Stimulated activated CD8-positive, alpha-beta memory T cell treated with anti-CD3 and anti-CD28 coated beads, Interleukin-12 subunit alpha, Interleukin-12 subunit beta, amount 100 ng/mL, for 4 hours (primary cell): Measurements from ENCODE around the gene NOB1.
"Not testable (repeated sequence)": the region's sequence is repeated elsewhere in the genome, so short reads cannot be mapped to it uniquely, and the experiment has no call there.

Experiments used
- DNase-seq: peaks from one replicate; pipeline ENCODE4 v3.0.0-alpha.2; 2020; ENCODE audit warnings: low read depth

The NOB1 gene

DNA sequence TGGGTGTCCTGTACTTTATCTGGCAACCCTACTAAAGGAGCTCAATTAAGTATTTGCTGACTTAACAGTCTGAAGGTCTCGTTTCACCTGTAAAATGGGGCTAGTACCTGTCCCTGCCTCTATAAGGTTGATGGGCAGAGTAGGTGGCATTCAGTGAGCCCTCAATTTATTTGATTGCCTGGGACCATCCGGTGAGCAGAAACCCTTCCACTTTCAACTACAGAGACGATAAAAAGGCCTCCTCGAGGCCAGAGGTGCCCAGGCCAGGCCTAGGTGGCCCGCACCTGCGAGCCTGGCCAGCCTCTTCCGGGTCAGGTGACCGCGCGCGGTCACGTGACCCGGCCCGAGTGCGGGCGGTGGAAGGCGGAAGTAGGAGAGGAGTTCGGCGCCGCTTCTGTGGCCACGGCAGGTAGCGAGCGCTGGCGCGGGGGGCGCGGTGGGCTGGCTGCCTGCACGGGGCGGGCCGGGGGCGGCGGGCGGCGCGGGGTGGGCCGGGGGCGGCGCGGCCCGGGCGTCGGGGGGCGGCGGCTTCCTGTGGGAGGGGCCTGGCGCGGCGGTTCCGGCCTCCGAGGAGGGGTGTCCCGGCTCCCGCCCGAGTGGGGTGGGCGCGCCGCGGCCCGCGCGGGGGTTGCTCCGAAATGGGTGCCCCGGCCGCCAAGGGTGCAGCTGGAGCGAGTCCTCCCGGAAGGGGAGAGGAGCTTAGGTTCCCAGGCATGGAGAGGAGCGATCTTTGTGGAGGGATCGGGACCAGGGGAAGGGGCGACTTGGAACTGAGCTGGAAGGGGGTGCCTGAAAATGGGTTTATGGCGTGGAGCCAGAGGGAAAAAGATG is 7.5 kb upstream of the NOB1 start, which contains the start of gene WWP2:
TSS of gene WWP2 (plus strand) at position 350 of the 831 bp plus-strand sequence. CDS start 24,679 bp downstream, outside the sequence.
- peak; percentile 72 for DNase-seq

DNA sequence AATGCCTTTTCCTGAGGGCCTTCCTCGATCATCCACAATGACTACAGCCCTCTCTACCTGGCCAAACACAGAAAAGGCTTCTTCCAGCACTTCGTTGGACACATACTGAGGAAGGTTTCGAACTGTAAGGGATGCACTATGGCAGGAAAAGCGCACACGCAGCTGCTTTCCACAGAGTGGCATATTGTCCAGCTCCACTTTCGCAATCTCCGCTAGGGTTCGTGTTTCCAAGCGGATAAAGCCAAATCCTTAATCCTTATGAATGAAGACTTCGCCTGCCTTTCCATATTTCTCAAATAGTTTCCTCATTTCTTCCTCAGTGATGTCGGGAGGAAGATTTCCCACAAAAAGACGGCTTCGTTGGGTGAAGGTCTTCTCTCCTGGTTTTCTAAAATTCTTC is 2.6 kb upstream of the NOB1 start:
- not testable (repeated sequence) for DNase-seq

DNA sequence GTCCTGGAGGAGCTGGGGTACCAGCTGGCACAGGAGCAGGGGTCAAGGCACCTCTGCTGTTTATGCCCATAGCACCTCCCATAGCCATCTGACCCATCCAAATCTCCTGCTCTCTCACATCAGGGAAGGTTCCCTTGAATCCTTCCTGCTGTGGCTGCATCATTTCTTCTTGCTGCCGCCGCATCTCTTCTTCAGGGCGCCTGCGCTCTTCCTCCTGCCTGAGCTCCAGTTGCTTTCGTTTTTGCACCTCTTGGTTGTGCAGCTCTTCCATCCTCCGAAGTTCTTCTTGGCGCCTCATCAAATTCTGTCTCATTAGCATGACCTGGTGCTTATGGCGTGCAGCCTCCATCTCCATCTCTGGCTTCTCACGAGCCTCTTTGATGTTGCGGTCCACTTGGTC is 2.0 kb upstream of the NOB1 start:
- no peak for DNase-seq

DNA sequence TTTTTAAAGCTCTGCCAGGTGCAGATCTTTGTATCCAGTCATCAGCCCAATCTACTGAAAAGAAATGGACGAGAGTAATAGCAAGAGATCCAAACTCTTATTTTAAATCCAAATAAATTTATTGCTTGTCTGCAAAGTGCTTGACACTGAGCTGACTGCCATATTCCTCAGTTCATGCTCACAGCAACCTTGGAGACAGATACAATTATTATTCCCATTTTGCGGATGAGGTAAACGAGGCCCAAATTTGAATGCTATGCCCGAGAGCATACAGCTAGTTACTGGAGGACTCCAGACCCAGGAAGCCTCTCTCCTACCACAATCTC is 620 bp downstream of the NOB1 start:
- DNase-seq: no peak

DNA sequence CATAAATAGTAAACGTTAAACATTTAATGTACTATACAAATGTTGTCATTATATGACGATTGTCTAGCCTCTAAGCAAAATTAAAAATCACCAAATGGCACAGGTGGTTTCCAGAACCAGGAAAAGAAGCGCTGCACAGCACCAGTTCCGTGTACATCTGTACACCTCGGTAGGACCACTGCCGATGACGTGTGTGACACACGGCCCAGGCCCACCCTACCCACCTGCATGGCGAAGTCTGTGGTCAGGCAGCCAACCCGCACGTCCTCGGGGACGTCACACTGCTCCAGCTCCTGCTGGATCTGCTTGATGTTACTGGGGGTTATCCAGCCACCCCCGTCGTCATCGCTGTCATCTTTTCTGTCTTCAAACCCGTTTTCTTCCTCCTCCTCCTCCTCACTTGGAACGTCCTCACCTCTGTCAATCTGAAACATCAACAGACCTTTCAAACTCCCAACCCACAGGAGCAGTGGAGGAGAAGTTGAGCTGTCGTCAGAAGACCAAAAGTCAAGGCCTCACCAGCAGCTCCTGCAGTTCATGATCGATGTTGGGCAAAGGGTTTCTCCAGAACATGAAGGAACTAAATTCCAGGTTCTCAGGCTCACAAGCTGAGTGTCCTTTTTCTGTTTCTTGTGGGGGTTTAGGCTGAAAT is 5.9 kb downstream of the NOB1 start:
- no peak for DNase-seq

DNA sequence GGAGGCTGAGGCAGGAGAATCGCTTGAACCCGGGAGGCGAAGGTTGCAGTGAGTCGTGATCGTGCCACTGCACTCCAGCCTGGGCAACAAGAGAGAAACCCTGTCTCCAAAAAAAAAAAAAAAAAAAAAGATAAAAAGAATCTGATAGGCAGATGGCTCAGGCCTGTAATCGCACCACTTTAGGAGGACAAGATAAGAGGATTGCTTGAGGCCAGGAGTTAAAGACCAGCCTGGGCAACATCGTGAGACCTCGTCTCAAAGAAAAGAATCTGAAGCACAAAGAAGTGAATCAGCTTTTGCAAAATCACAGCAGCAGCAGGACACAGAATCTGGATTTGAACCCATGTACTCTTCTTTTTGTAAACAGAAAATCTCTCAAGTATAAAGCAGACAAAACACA is 7.6 kb downstream of the NOB1 start:
- no peak for DNase-seq

DNA sequence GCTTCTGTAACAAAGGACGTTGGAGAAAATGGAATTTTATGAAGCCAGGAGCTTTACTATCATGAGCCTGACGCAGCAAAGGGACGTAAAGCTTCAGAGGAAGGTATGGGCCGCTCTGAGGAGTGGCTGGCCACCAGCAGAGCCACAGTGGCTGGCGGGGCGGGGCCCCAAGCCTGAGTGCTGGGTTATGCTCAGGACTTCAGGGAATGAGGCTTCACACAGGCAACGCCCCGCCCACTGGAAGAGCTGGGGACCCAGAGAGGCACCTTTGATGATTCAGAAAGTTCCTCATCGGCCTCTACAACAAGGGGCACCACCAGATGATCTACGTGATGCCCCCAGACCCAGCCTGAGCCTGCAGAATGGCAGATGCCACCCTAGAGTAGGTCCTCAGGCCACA is 8.8 kb downstream of the NOB1 start:
- no peak for DNase-seq

DNA sequence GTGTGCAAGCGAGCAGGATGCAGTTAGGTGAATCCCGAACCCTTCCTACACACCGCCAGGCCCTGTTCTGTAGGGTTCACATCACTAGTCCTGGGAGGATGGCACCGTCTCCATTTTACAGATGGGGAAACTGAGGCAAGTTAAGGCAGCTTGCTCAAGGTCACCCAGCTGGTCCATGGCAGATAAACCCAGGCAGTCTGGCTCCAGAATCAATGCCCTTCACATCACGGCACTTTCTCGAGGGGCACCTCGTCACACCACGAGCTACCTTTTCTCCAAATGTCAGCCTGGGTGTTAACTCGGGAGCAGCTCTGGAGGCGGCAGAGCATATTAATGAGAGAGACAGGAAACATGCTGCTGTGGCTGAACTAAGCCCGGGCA is 9.5 kb downstream of the NOB1 start:
- DNase-seq: no peak

DNA sequence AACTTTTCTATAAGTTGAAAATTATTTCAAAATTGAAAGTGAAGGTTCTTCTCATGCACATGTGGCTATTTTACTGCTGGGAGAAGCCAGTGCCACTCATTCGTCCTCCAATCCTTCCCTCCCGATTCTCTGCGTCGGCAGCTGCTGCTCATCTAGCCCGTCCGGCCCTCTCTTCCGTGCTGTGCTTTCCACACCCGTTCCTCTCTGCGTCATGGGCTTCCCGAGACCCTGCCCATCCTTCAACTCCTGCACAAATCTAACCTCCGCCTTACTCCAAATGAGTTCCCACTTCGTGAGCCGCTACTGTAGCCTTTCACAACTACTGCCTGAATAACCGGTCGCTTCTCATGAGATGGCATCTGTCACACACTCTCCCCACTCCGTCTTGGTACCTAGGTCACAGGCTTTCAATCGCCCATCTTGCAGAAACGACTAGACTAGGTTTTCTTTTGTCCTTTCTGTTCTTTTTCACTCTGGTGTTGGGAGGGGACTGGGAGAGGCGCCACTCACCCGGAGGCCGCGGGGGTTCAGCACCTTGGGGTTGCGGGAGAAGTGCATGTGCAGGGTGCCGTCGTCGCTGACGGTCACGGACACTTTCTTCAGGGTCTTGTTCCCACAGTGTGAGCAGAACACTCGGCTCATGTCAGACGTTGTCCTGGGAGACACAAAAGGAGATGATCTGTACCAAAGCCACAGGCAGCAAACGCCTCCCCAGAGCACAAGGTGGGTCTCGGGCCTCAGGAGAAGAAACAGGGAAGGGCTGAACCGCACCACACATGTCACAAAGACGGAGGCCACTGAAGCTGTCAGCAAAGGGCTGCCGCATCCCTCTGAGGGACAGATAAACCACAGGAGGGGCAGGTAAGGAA is 10.1 kb downstream of the NOB1 start:
- no peak for DNase-seq

DNA sequence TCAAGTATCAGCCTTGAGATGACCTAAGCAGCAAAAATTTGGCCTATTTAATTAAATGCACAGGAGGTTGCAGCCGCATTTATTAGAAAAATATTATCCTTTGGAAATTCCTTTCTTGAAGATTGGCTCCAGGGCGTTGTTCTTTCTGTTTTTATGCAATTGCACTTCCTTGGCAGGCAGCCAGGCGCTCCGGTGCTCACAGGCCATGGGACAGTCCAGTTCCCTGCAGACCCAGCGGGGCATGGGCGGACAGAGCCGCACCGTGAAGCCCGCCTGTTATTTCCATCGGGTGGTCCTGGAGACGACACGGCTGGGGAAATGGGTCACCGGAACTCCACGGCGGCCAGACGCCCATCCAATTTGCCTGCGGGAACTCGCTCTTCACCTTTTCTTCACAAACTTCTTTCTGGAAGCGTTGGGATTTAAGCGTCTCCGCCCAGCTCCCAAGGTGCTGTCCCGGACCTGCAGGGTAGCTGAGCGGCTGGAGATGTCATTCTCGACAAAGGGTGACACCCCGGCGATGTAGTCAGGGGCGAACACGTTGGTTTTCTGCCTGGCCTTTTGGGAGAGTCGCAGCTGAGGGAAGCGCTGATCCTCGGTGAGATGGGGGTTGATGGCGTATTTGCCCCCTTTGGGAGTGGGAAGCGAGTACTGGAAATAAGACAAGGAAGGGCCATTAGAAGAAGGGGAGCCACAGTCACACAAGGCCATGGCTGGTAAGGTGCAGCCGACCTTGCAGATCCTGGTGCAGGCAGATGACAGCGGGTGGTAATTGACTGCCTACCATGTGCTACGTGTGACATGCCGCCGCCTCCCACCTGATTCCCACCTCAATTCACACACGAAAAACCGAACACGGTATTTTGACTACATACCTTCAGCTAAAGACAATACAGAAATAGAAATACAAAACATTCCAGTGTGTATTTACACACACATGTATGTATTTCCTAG is 12.5 kb downstream of the NOB1 start:
- no peak for DNase-seq

DNA sequence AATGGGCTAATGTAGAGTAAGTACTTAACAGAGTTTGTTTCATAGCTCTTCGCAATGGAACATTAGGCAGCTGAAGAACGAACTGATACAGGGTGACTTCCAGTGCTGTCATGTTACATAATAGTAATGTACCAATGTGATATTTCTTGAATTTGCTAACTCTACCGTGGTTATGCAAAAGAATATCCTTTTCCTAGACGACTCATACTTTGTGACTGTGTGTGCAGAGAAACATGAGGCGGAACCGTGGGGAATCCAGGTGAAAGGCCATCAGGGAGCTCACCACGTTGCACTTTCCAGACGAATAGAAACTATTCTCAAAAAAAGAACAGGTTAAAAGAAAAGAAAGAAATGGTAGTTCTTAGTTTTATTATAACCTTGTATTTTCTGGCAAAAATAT is 13.2 kb downstream of the NOB1 start:
- DNase-seq: no peak

DNA sequence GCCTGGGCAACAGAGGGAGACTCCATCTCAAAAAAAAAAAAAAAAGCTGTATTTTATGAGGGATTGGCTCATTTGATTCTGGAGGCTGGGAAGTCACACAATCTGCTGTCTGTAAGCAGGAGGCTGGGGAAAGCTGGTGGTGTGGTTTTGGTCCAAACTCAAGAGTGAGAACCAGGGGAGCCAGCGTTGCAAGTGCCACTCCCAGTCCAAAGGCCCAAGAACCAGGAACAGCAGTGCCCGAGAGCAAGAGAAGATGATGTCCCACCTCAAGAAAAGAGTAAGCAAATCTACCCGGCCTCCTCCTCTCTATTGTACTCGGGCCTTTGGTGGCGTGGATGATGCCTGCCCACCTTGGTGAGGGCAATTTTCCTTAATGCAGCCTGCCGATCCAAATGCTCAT is 22.6 kb downstream of the NOB1 start:
- no peak for DNase-seq

DNA sequence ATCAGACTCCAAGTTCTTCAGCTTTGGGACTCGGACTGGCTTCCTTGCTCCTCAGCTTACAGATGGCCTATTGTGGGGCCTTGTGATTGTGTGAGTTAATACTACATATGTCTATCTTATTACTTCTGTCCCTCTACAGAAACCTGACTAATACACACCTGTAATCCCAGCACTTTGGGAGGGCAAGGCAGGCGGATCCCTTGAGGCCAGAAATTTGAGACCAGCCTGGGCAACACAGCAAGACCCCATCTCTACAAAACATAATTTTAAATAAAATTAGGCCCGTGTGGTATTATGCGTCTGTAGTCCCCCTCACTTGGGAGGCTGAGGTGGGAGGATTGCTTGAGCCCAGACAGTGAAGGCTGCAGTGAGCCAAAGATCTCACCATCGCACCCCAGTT is 23.4 kb downstream of the NOB1 start:
- DNase-seq: not testable (repeated sequence)

DNA sequence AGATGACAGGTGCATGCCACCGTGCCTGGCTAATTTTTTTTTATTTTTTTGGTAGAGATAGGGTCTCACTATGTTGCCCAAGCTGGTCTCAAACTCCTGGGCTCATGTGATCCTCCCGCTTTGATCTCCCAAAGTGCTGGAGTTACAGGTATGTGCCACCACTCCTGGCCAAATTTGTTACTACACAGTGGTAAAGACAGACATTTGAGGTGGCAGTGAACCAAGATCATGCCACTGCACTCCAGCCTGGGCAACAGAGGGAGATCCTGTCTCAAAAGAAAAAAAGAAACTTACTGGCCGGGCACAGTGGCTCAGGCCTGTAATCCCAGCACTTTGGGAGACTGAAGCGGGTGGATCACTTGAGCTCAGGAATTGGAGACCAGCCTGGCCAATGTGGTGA is 25.7 kb downstream of the NOB1 start:
- DNase-seq: not testable (repeated sequence)

DNA sequence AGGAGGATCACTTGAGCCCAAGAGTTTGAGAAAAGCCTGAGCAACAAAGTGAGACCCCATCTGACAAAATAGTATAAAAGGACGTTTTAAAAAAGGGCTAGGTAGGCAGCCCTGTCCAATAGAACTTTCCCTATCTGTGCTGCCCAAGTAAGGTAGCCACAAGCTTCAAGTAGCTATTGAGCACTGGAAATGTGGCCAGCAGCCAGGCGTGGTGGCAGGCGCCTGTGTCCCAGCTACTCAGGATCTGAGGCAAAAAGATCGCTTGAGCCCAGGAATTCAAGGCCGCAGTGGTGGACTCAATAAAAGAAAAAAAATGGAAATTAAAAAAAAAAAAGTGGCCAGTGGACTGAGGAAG is 26.8 kb downstream of the NOB1 start:
- no peak for DNase-seq

DNA sequence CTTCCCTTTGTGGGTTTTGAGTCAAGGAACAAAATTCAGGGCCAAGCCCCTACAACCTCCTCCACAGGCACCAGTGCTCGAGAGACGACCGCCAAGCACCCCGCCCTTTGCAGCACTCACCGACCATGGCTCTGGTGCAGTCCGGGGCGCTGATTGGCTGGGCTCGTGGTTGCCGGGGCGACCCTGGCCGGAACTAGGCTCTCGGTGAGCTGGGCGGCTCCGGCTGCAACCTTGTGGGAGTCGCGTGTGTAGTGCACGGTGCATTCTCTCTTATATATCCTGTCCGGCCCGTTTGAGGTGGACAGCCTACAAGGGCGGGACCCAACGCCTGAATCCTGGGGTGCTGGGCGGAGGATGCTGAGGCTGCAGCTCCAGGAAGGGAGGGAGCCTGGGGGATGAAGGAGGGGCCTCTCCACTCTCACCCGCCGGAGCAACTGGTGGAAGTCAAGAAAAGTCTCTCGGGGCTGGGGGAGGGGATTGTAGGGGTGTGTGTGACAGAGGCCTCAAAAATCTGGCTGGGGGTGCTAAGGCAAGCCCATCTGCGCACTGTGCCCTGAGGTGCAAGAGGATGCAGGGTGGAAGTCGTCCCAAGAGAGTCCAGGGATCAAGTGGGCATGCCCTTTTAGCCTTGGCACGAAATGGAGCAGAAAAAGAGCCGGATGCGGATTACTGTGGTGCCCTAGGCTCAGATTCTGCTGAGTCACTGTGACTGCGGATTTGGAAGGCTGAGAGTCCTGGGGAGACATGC is 28.2 kb downstream of the NOB1 start, which contains the start of gene NQO1:
TSS of gene NQO1 (minus strand) at position 248 of the 748 bp plus-strand sequence. CDS start at position 127, 121 bp downstream.
- DNase-seq: peak; percentile 68

DNA sequence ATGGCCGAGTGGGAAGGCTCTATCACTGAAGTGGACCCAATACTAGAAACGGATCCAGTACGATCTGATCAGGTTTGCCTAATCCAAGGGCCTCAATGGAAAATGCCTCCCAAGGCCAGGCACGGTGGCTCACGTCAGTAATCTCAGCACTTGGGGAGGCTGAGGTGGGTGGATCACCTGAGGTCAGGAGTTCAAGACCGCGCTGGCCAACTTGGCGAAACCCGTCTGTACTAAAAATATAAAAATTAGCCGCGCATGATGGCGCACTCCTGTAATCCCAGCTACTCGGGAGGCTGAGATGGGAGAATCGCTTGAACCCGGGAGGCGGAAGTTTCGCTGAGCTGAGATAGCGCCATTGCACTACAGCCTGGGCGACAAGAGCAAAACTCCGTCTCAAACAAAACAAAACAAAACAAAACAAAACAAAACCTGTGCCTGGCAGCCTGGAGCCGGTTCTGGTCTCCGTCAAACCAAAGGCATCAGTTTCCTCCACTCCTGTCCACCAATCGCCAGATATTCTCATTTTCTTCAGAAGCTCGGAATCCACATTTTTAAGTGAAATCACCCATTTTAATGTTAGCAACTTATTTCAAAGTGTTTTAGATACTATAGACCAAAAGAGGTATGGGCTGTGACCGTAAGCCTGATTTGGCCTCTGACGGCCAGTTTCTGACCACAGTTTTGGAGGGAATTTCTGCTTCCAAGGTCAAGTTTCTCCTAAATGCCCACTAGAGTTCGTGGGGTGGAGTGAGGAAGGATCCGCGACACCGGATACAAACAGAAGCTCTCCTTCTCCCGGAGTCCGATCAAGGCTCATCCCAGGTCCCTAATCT is 29.0 kb downstream of the NOB1 start:
- DNase-seq: no peak

DNA sequence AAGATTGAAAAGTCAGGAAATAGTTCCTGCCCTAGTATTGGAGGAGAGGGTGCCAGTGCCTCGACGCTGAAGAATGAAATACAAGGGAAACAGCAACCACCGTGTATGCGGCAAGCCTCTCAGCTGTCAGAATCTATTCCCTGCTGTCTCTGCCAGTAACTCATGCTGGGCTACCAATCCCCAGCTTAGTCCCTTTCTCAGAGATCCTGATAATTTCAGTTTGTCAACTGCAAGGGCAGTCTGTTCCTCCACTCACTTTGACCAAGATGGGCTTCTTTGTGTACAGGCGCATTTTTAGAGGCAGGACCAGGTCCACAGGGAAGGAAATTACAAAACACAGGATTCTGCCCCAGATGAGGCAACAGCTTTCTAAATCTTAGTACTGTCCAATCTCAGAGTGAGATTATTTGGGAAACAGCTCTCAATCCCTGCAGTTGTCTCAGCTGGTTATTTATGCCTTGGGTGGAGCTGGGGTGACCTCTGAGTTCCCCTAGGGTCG is 29.7 kb downstream of the NOB1 start:
- no peak for DNase-seq

DNA sequence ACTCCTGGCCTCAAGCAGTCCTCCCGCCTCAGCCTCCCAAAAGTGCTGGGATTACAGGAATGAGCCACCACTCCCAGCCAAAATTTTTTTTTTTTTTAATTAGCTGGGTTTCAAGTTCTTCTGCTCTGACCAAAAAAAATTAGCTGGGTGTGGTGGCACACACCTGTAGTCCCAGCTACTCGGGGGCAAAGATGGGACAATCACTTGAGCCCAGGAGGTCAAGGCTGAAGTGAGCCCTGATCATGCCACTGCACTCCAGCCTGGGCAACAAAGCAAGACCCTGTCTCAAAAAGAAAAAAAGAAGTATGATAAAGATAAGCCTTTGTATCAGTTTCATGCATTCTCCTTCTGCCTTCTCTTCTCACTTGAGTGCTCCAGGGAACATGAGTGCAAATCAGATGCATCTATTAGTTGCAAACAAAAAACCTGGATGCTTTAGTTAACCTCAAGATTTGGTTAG is 30.3 kb downstream of the NOB1 start:
- no peak for DNase-seq
